ENCODE measurements around the gene ZNF665.
"Not testable (repeated sequence)": the region's sequence is repeated elsewhere in the genome, so short reads cannot be mapped to it uniquely, and the experiment has no call there.

Gene ZNF665

GRCh38 chr19:53192771-53193534, at the start of gene ZNF665:
Gene ZNF665, minus strand, starts transcription at chr19:53193358. Its CDS starts 10,460 bp downstream, at chr19:53182898.
- DNase-seq: peak; percentile 72

DNA sequence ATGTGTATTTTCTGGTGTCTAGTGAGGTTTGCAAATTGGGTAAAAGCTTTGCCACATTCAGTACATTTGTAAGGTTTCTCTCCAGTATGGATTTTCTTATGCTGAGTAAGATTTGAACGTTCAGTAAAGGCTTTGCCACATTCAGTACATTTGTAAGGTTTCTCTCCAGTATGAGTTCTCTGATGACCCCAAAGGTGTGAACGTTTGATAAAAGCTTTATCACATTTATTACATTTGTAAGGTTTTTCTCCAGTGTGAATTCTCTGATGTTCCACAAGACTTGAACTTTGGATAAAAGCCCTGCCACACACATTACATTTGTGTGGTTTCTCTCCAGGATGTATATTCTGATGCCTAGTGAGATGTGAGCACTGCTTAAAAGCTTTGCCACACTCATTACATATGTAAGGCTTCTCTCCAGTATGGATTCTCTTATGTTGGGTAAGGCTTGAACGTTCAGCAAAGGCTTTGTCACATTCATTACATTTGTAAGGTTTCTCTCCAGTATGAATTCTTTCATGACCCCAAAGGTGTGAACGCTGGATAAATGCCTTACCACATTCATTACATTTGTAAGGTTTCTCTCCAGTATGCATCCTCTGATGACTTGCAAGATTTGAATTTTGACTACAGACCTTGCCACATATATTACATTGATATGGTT, 44.1 kb upstream of the ZNF665 start:
- DNase-seq: no peak

GRCh38 chr19:53224606-53225005, 31.4 kb upstream of the ZNF665 start:
- DNase-seq: no peak

DNA sequence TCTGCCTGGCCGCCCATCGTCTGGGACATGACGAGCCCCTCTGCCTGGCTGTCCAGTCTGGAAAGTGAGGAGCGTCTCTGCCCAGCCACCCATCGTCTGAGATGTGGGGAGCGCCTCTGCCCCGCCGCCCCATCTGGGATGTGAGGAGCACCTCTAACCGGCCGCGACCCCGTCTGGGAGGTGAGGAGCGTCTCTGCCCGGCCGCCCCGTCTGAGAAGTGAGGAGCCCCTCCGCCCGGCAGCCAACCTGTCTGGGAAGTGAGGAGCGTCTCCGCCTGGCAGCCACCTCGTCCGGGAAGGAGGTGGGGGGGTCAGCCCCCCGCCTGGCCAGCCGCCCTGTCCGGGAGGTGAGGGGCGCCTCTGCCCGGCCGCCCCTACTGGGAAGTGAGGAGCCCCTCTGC, 29.6 kb upstream of the ZNF665 start:
- DNase-seq: not testable (repeated sequence)

- no peak for DNase-seq
Observed at GRCh38 chr19:53212703-53213320, 19.7 kb upstream of the ZNF665 start.

DNA sequence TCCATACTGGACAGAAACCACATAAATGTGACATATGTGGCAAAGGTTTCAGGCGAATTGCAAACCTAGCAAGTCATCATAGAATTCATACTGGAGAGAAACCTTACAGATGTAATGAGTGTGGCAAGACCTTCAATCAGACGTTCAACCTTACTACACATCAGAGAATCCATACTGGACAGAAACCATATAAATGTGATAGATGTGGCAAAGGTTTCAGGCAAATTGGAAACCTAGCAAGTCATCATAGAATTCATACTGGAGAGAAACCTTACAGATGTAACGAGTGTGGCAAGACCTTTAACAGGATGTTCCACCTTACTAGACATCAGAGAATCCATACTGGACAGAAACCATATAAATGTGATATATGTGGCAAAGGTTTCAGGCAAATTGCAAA, 18.4 kb upstream of the ZNF665 start:
- DNase-seq: not testable (repeated sequence)

DNA sequence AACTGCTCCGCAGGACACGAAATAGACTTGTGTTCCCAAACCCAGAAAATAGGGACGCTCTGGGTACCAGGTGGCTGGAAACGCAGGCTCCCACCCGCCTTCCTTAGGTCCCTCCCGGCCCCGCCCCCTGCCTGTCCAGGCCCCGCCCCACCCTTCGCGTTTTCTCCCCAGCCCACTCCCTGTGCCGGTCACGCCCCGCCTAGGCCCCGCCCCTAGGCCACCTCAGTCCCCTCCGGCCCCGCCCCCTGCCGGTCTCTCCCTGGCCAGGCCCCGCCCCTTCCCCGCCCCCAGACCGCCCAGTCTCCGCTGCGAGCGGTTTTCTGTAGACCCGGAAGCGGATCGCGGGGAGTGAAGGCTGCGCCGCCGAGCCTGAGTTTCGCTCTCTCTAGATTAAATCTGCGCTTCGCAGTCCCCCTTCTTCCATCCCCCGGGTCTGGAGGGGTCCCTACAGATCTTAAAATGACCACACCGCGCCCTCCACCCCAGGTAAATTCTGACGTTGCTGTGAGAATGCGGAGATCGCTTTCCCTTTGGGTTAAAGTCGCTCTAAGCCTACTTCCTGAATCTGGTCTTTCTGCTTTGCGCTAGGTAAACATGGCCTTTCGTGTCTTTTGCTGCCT, 3.7 kb upstream of the ZNF665 start:
- peak; percentile 97 for DNase-seq

- peak; percentile 66 for DNase-seq
Observed at GRCh38 chr19:53195265-53195903, 2.2 kb upstream of the ZNF665 start.

GRCh38 chr19:53193535-53194222, 521 bp upstream of the ZNF665 start:
- no peak for DNase-seq

DNA sequence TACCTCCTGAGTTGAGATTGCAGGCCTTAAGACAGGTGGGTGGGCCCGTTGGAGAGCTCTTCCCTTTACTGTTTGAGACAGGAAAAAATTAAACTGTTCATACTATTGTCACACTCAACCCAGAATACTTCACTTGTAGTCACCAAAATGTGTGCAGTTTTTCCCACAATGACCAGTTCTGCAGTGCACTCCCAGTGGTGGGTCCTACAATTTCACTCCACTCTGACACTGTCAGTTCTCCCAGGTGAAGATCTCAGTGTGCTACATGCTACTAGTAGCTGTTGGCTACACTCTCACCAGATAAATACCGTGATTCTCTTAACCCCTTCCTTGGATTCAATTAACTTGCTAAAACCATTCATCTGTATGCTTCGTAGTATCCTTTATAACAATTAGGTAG, 2.9 kb downstream of the ZNF665 start:
- DNase-seq: no peak

GRCh38 chr19:53189691-53190198, 3.4 kb downstream of the ZNF665 start:
- DNase-seq: not testable (repeated sequence)

DNA sequence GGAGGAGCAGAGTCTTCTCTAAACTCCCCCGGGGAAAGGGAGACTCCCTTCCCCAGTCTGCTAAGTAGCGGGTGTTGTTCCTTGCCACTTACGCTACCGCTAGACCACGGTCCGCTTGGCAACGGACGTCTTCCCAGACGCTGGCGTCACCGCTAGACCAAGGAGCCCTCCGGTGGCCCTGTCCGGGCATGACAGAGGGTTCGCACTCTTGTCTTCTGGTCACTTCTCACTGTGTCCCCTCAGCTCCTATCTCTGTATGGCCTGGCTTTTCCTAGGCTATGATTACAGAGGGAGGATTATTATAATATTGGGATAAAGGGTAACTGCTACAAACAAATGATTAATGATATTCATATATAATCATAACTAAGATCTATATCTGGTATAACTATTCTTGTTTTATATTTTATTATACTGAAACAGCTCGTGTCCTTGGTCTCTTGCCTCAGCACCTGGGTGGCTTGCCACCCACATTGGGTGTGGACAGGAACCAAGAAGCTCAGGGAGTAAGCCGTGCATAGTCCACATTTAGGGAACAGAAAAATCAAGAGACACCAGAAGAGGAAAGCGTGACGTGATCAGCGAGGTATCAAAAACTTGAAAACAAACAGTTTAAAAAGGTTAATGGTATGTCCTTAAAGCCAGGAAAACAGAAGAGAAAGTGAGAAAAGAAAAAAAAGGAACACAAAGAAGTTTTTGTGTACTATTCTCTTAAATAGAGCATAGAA, 7.8 kb downstream of the ZNF665 start:
- DNase-seq: not testable (repeated sequence)

DNA sequence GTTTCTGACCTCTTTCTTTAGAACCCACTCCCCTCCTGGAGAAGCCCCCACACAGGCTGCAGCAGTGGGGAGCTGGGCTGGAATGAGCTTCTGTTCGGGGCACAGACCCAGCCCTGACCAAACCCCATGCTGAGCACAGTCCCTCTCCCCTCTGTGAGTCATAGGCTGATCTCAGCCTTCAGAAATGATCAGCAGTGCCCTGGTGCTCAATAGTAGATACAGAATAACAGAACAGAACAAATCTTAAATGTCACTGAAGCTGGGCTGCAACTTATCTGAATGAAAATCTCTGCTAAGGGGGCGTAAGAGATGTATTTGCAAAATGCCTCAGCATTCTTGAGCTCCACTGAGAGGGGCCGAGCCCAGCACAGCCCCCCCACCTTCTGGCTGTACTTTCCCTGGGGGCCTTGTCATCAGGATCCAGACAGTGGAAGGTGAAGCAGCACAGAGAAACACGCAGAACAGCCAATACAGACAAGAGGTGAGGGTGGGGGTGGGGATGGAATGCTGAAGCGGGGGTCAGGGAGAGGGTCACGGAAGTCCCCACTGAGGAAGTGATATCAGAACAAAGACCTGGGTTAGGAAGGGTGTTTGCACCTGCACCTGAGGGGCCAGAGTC, 9.9 kb downstream of the ZNF665 start:
- no peak for DNase-seq

GRCh38 chr19:53182202-53182601, 11.0 kb downstream of the ZNF665 start:
- no peak for DNase-seq

GRCh38 chr19:53177986-53178385, 15.2 kb downstream of the ZNF665 start:
- no peak for DNase-seq

DNA sequence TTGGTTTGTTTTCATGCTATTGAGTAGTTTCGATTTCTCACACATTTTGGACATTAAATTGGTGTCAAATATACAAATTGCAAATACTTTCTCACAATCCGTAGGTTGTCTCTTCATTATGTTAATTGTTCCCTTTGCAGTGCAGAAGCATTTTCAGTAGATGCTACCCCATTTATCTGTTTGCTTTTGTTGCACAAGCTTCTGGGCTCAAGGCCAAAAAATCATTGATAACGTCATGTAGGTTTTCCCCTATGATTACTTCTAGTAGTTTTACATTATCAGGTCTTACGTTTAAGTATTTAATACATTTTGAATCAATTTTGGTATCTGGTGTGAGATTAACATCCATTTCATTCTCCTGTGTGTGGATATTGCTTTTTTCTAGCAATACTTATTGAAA, 20.3 kb downstream of the ZNF665 start:
- no peak for DNase-seq

DNA sequence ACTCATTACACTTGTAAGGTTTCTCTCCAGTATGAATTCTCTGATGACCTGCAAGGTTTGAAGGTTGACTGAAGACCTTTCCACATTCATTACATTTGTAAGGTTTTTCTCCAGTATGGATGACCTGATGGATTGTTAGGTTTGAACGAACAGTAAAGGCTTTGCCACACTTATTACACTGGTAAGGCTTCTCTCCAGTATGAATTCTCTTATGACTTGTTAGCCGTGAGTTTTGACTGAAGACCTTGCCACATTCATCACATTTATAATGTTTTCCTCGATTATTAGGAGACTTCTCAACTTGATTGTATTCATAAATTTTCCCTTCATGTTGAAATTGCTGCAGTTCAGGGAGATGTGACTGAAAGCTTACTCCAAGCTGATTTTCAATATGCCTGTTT, 27.5 kb downstream of the ZNF665 start:
- DNase-seq: no peak

GRCh38 chr19:53161123-53161522, 32.0 kb downstream of the ZNF665 start:
- no peak for DNase-seq

DNA sequence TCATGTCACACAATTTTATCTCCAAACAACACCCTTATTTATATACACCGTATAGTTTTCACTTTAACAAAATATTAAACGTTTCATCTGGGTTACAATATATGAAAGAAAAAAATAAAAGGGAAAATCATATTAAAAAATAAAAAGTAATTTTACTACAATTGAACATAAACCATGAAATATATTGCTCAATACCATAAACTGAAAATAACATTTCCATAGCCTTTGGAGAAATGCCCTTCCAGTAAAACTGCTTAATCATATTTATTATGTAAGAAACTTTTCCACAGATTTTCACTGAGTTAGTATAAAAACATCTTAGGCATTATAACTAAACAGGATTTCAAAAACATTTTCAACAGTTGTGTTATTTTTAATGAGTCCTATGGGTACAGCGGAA, 32.8 kb downstream of the ZNF665 start:
- no peak for DNase-seq

DNA sequence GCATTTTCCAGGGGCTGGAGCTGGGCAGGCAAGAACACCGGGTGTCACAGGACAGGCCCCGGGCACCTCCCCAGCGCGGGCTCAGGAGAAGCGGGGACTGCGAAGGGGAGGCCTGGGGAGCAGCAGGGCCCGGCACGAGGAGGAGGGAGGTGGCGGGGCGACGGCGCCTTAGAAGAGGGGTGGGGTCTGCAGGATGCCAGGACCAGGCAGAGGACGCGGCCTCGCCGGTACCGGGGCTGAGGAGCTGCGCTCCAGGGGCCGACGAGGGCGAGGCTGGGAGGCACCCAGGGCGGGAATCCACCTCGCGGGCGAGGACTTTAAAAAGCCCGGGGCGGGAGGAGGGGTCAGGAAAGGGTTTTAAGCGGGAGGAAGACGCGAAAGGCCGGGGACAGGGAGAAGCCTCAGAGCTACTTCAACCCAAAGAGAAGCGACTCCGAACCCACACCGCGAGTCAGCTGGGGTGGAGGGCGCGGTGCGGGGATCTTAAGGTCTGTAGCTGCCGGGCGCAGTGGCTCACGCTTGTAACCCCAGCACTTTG, 35.0 kb downstream of the ZNF665 start:
- DNase-seq: peak; percentile 35

DNA sequence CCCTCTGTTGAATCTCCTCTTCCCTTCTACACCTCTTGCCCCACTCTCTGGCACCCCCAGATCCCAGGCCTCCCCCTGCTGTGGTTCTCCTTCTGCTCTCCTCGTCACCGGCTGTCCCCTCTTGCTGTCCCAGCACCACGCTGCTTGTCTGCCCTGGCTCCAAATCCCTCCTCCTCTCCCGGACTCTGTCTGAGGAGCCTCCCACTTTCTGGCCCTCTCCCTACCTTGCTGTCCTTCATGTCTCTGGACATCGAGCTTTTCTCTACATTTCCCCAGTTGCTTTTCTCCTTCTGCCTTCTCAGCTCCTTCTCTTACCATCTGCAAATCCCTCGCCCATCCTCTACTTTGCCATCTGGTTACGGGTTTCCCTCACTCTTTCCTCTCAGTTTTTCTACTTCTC, 35.5 kb downstream of the ZNF665 start:
- DNase-seq: no peak
